Sciatic nerve (tissue), 2 donors: ENCODE measurements around the gene FTSJ1. TPM values are rescaled to one million over a fixed set of nuclear protein-coding genes. Genes with fewer than 3 reads are reported as not detected.
A peak's percentile ranks its signal among the peaks of the same experiment; 100 is the strongest.
"Not testable (repeated sequence)": the region's sequence is repeated elsewhere in the genome, so short reads cannot be mapped to it uniquely, and the experiment has no call there.

Source experiments
- ATAC-seq: fragments of 200-7000 bp; cut with Tn5 transposase; one replicate; pipeline ENCODE4 v1.9.1; 2020; ENCODE audit warnings: mild to moderate bottlenecking, moderate library complexity
- DNase-seq: peaks from one replicate; pipeline ENCODE4 v3.0.0-alpha.2; 2020; ENCODE audit warnings: low spot score
- intact Hi-C: fragments of 100-400 bp; cut with DNase I; formaldehyde crosslinking; loops from one replicate; pipeline ENCODE4 v1.14.2; 2022
- total RNA-seq: library from RNA; stranded (reverse); fragmentation: NEBNext Ultra II Directional; extraction: Animal tissue kit (Norgen Biotek cat#: 25700); gene quantifications from one replicate; pipeline ENCODE4 v1.2.1, GENCODE V29; 2021
- donor health status: DM: no; HTN: no; CAD: no.
- donor health status: DM: no; HTN: no; CAD: no.

Gene FTSJ1
- total RNA-seq, result 30.6 TPM

GRCh38 chrX:48475774-48476577, at the start of gene FTSJ1:
Gene FTSJ1 (plus strand): TSS chrX:48476199. CDS start chrX:48478048, 1,849 bp downstream.
- peak; percentile 97 for ATAC-seq
- intact Hi-C loops, result no loop called here
- peak; percentile 90 for DNase-seq

DNA sequence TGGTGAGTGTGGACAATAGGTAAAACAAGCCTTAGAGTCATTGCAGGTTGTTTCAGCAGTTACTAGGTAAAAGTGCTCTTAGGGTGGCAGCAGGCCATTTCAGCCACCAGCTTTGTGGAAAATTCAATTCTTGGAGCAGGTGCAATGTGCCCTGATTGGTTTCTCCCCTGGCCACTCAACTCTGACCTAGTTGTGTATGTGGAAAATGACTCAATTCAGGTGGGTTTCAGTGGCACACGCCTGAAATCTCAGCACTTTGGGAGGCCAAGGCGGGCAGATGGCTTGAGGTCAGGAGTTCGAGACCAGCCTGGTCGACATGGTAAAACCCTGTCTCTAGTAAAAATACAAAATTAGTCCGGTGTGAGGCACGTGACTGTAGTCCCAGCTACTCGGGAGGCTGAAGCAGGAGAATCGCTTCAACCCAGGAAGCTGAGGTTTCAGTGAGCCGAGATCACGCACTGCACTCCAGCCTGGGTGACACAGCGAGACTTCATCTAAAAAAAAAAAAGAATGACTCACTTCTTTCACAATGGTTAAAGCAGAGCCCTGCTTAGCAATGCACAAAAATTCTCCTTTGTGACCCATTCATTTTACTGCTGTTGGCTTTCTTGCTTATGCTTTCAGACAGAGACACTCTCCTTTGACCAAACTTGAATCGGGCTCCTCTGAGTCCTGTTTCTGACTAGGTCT, 48.8 kb upstream of the FTSJ1 start:
- intact Hi-C loops, ATAC-seq, DNase-seq: not testable (repeated sequence)

DNA sequence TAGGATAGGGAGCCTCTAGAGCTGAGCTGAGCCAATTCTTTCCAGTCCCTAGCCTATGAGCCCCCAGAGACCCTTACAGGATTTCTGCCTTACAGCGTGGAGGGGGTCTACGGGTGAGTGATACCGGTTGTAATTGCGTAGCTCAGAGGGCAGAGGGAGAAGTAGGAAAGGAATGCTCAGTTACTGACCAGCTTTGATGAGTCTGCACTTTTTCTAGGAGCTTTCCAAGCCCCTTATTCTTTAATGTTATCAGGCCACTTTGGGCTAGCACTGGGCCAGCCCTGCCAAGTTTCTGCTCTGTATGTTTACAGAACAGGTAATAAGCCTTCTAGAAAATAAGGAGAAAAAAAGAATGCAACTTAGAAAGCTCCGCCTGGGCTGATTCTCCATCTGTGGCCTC, 46.4 kb upstream of the FTSJ1 start:
- DNase-seq, intact Hi-C loops, ATAC-seq: not testable (repeated sequence)

DNA sequence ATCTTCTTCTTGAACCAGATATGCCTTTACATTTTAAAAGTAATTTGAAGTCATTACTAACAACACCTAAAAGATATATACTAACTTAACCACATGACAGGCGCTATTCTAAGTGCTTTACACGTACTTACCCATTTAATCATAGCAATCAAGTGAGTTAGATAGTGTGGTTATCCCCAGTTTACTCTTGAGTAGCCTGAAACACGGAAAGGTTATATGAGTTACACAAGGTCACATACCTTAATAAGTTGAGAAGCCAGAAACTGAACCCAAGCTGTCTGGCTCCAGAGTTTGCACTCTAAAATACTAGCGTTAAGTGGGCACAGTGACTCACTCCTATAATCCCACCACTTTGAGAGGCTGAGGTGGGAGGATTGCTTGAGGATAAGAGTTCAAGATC, 45.8 kb upstream of the FTSJ1 start:
- ATAC-seq, intact Hi-C loops, DNase-seq: not testable (repeated sequence)

- intact Hi-C loops, ATAC-seq, DNase-seq: not testable (repeated sequence)
Measured at GRCh38 chrX:48433713-48434112, 42.3 kb upstream of the FTSJ1 start.

- intact Hi-C loops, DNase-seq, ATAC-seq: not testable (repeated sequence)
Measured at GRCh38 chrX:48447201-48447600, 28.8 kb upstream of the FTSJ1 start.

DNA sequence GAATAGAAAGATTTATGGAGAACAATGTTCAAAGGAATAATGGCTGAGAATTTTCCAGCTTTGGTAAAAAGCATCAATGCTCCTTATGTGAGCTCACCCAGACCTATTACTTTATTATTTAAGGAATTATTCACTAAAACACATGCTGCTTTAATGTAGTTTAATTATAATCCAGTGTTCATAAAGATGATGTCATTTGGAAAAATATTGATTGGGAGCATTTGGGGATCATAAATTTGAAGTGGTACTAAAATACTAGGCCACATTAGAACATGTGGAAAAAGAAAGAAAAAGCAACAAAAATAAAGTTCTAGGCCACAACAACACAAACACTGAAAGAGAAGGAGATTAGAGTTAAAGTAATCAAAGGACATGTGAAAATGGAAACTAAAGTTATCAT, 25.9 kb upstream of the FTSJ1 start:
- ATAC-seq, result no peak
- intact Hi-C loops, result no loop called here
- no peak for DNase-seq

DNA sequence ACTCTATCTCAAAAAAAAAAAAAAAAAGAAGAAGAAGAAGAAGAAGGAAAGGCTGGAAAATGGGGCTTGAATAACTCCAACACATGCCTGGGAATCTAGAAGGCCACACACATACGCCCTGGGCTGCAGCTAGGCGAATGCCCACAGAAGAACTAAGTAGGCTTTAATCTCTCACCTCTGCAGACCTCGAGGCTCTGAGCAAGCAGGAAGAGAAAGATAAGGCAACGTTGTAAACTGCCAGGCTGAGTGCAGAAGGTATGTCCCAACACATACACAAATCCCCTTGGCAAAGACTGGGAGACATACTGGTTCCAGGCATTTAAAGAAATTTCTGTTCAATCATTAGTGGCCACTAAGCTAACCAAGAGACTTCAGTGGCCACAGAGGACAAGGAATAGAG, 24.3 kb upstream of the FTSJ1 start:
- no peak for ATAC-seq
- intact Hi-C loops, result no loop called here
- no peak for DNase-seq

DNA sequence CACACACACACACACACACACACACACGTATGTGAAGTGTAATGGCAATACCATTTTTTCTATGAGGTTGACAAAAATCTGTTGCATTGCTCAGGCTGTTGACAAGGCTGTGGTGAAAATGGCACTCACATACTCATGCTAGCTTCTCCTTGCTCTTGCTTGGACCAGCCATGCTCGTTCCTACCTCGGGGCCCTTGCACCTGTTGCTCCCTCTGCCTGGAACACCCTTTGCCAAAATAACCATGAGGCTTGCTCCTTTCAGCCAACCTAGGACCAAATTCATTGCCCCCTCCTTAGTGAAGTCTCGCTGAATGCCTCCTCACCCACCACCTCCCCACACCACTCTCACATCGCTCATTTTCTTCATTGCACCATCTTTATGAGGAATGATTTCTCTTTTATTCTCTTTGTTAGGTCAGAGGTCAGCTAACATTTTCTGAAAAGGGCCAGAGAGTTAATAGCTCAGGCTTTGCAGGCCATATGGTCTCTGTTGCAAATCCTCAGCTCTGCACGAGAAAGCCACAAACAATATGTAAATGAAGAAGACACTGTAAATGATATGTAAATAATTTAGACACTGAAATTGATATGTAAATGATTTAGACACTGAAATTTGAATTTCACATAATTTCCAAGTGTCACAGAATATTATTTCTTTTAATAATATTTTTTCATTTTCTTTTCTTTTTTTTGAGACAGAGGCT, 19.2 kb upstream of the FTSJ1 start:
- DNase-seq, result no peak
- intact Hi-C loops, result no loop called here
- no peak for ATAC-seq

- intact Hi-C loops, result no loop called here
- no peak for ATAC-seq
- DNase-seq, result no peak
Measured at GRCh38 chrX:48458711-48459110, 17.3 kb upstream of the FTSJ1 start.

GRCh38 chrX:48459483-48459882, 16.5 kb upstream of the FTSJ1 start:
- intact Hi-C loops, result no loop called here
- DNase-seq, result no peak
- ATAC-seq, result no peak

DNA sequence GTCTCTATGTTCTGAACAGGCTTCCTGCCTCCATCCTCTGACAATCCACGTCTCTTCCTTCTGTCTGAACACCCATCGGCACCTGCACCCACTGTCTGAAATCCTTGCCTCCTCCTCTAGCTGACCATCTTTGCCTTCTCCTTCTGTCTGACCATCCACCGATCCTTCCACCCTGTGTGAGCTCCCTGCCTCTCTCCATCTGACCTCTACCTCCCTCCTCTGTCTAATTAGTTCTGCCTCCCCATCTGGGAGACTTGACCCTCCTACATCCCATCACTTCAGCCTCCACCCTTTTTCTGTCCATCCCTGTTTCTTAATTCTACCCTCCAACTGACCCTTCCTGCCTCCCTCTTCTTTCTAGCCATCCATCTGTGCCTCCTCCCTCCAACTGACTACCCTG, 16.0 kb upstream of the FTSJ1 start:
- DNase-seq (no peak), ATAC-seq (no peak)
- intact Hi-C loops, result no loop called here

- intact Hi-C loops, result no loop called here
- ATAC-seq, result no peak
- no peak for DNase-seq
Measured at GRCh38 chrX:48460606-48461005, 15.4 kb upstream of the FTSJ1 start.

DNA sequence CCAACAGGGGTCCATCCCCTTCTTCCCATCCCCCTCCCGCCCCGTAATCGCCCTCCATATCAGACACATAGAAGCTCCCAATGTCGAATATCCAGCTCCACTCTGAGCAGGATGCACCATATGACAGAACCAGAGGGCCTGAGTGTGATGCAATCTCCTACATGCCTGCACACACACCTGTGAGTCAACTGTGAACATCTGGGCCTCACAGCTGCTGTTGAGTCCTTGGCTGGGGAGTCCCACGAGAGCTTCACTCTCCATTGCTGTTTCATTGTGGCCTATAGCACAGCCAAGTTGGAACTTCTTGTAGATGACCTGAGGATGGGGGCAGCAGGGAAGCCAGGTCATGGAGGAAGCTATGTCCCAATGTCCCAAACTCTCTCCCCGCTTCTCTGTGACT, 14.2 kb upstream of the FTSJ1 start:
- ATAC-seq (no peak), DNase-seq (no peak)
- intact Hi-C loops, result no loop called here

DNA sequence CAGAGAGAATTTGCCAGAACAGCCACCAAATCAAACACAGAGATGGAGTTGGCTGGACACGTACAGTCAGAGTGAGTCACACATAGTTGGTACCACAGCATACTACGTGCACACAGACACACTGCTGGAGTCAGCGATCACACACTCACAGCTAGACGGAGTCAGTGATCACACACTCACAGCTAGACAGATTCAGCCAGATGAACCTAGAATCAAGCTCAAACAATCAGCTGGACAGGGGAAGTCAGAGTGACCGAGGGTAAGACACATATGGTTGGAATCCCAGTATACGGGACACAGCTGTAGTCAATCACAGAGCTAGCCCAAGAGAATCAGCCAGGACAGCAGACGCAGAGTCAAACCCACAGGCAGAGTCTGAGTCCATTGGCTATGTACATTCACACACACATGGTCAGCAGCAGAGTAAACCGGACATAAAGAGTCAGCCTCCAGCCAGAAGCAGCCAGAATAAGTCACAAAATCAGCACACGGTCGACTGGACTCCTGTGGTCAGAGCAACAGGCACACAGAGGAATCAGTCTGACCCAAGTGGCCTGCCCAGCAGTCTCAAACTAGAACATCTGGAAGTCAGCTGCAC, 10.6 kb upstream of the FTSJ1 start:
- ATAC-seq (peak; percentile 26), DNase-seq (no peak)
- intact Hi-C loops, result no loop called here

- no peak for ATAC-seq
- no peak for DNase-seq
- intact Hi-C loops, result no loop called here
Measured at GRCh38 chrX:48466696-48467095, 9.3 kb upstream of the FTSJ1 start.

- DNase-seq (no peak), ATAC-seq (no peak)
- intact Hi-C loops, result no loop called here
Measured at GRCh38 chrX:48467281-48467761, 8.7 kb upstream of the FTSJ1 start.

DNA sequence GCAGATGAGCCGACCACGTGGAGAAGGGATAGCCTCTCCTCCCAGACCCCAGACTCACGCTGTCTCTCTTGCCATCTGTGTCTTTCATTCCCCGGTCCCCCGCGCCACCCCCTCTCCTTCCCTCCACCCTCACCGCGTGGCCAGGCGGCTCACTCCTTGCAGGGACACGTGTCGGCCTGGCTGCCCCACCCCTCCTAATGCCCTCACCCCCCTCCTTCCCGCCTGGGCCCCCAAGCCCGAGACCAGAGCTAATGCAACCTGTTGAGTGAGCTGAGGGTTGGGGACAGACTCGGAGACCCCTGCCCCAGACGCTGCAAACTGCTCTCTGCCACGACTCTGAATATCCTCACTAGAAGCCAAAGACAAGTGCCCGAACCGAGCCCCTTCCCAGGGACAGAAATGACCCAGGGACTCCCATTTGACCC, 7.7 kb upstream of the FTSJ1 start:
- ATAC-seq, result peak; percentile 62
- no peak for DNase-seq
- intact Hi-C loops, result no loop called here
